GM10266 (cell line): Measurements from ENCODE around the gene CIC.
A peak's percentile ranks its signal among the peaks of the same experiment; 100 is the strongest.

Source experiments
- DNase-seq: peaks from one replicate; pipeline ENCODE4 v3.0.0; 2012; ENCODE audit errors: extremely low spot score
- CTCF ChIP-seq: IDR thresholded peaks from 2 replicates; pipeline ENCODE4 v1.5.1; 2012; ENCODE audit warnings: mild to moderate bottlenecking, low read depth; ENCODE audit not compliant: control insufficient read depth, insufficient read depth; ENCODE audit errors: missing control alignments

The CIC gene

GRCh38 chr19:42267644-42268141 is 1.4 kb upstream of the CIC start:
- TF ChIP-seq CTCF, result no peak
- no peak for DNase-seq

GRCh38 chr19:42268142-42268703 is 829 bp upstream of the CIC start:
- no peak for TF ChIP-seq CTCF
- DNase-seq, result peak; percentile 92

- no peak for DNase-seq
- no peak for TF ChIP-seq CTCF
Measured at GRCh38 chr19:42269478-42270345, 660 bp downstream of the CIC start.

- no peak for TF ChIP-seq CTCF
Measured at GRCh38 chr19:42270346-42271044, 1.4 kb downstream of the CIC start.

GRCh38 chr19:42271045-42271419 is 2.0 kb downstream of the CIC start:
- DNase-seq, result no peak
- TF ChIP-seq CTCF, result no peak

More at GRCh38 chr19:42270346-42271044, 1.4 kb downstream of the CIC start:
- peak; percentile 71 for DNase-seq

GRCh38 chr19:42271861-42272534 is 2.9 kb downstream of the CIC start:
- DNase-seq, result no peak
- no peak for TF ChIP-seq CTCF

GRCh38 chr19:42272535-42272897 is 3.5 kb downstream of the CIC start:
- TF ChIP-seq CTCF, result no peak
- no peak for DNase-seq
